Thymus (tissue), 11 donors: ENCODE data around the gene LATS2. TPM values are rescaled to one million over a fixed set of nuclear protein-coding genes. Genes with fewer than 3 reads are reported as not detected.

Experiments
- DNase-seq, 9 donors: peaks; one replicate each; pipeline ENCODE4 v3.0.0-alpha.2; 2013; ENCODE audit warnings: low spot score in 9 of 9, low read depth in 6 of 9, missing footprints in 1 of 9
- H3K27ac ChIP-seq, 2 donors: one replicate each; pipeline ENCODE4 v1.5.1; 2013; ENCODE audit warnings: control low read depth in 1 of 2, low read depth in 1 of 2, low read length in 1 of 2, mild to moderate bottlenecking in 1 of 2, moderate library complexity in 1 of 2
- H3K27me3 ChIP-seq, 2 donors: one replicate each; pipeline ENCODE4 v1.5.1; 2013; ENCODE audit warnings: low read length in 1 of 2; ENCODE audit not compliant: control insufficient read depth in 2 of 2, insufficient read depth in 1 of 2
- H3K36me3 ChIP-seq, 2 donors: one replicate each; pipeline ENCODE4 v1.5.1; 2013; ENCODE audit warnings: low read length in 1 of 2, mild to moderate bottlenecking in 1 of 2, moderate library complexity in 1 of 2; ENCODE audit not compliant: control insufficient read depth in 2 of 2, insufficient read depth in 2 of 2
- H3K4me1 ChIP-seq, 2 donors: one replicate each; pipeline ENCODE4 v1.5.1; 2013; ENCODE audit warnings: low read length in 2 of 2; ENCODE audit not compliant: control insufficient read depth in 2 of 2, insufficient read depth in 2 of 2
- H3K4me3 ChIP-seq, 2 donors: one replicate each; pipeline ENCODE4 v1.5.1; 2013; ENCODE audit warnings: low read length in 2 of 2, control low read depth in 1 of 2, mild to moderate bottlenecking in 1 of 2
- H3K9me3 ChIP-seq, 2 donors: one replicate each; pipeline ENCODE4 v1.5.1; 2013; ENCODE audit warnings: low read length in 1 of 2, mild to moderate bottlenecking in 1 of 2; ENCODE audit not compliant: control insufficient read depth in 2 of 2, insufficient read depth in 1 of 2
- WGBS: extraction: QIAGEN DNeasy Blood & Tissue Kit; methylation state at CpG from one replicate; pipeline ENCODE4 v1.1.7; 2013; 5-methylcytosine and 5-hydroxymethylcytosine counted together
- polyA plus RNA-seq: library from polyadenylated mRNA; stranded (reverse); fragments of 200-250 nt; gene quantifications from one replicate; pipeline ENCODE4 v1.2.3, GENCODE V29; 2013
- total RNA-seq: library from RNA; stranded (reverse); fragments of 120-200 nt; gene quantifications from one replicate; pipeline ENCODE4 v1.2.4, GENCODE V29; 2013
- donor health status: healthy.

LATS2 gene
- total and polyA plus RNA-seq, 2 donors = 1.2 to 4.6 TPM

GRCh38 chr13:21066946-21067345, 5.6 kb upstream of the LATS2 start:
- H3K4me1 ChIP-seq = peaks cover 0 to 3% of the 10 kb centered on the region in 2 donors
- no peak overlapping the region for H3K27ac ChIP-seq
- 97% methylated on average over 4 of the region's 4 CpGs for WGBS
- no peak for DNase-seq
- H3K36me3 ChIP-seq = no peaks in the 10 kb centered on the region
- H3K4me3 ChIP-seq = no peak overlapping the region
- H3K27me3 ChIP-seq = peaks cover 3 to 15% of the 10 kb centered on the region in 2 donors
- no peaks in the 10 kb centered on the region for H3K9me3 ChIP-seq

- H3K27me3 ChIP-seq = peaks cover 10 to 26% of the 10 kb centered on the region in 2 donors
- H3K36me3 ChIP-seq = no peaks in the 10 kb centered on the region
- H3K4me1 ChIP-seq = peaks cover 0 to under 1% of the 10 kb centered on the region in 2 donors
- 96% methylated on average over 2 of the region's 2 CpGs for WGBS
- H3K9me3 ChIP-seq = no peaks in the 10 kb centered on the region
- no peak overlapping the region for H3K27ac ChIP-seq
- no peak overlapping the region for H3K4me3 ChIP-seq
- no peak for DNase-seq
These were observed 4.3 kb upstream of the LATS2 start for GRCh38 chr13:21065686-21066085.

DNA sequence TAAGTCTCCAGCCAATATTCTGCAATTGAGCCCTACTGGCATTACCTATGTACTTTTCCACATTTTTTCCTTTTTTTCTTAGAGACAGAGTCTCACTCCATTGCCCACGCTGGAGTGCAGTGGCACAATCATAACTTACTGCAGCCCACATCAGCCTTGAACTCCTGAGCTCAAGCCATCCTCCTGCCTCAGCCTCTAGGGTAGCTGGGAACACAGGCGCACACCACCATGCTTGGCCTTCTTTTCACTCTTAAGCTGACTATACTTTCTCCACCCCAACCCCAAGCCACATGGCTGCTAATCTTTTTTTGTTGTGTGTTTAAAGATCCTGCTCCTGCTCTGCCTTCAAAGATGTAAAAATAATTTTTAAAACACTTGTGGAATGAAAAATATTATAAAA, 1.6 kb upstream of the LATS2 start:
- peaks cover 0 to 4% of the 10 kb centered on the region in 2 donors for H3K4me1 ChIP-seq
- WGBS = 95% methylated on average over 2 of the region's 2 CpGs

GRCh38 chr13:21060338-21061028, 903 bp downstream of the LATS2 start:
- Histone ChIP-seq H3K4me3 (peak overlapping the region in 1 of 2 donors; percentile 74), H3K4me1 (peaks cover 0 to 4% of the 10 kb centered on the region in 2 donors), H3K9me3 (peaks cover 0 to 3% of the 10 kb centered on the region in 2 donors), H3K36me3 (no peaks in the 10 kb centered on the region), H3K27me3 (peaks cover 23 to 41% of the 10 kb centered on the region in 2 donors), H3K27ac (peak overlapping the region in 1 of 2 donors; percentile 91)
- 2% methylated on average over 100 of the region's 100 CpGs for WGBS
- no peak for DNase-seq

More for the DNA sequence above, 1.6 kb upstream of the LATS2 start:
- H3K36me3 ChIP-seq = no peaks in the 10 kb centered on the region
- peaks cover 0 to 3% of the 10 kb centered on the region in 2 donors for H3K9me3 ChIP-seq
- no peak for DNase-seq
- peaks cover 23 to 41% of the 10 kb centered on the region in 2 donors for H3K27me3 ChIP-seq
- no peak overlapping the region for H3K27ac ChIP-seq
- no peak overlapping the region for H3K4me3 ChIP-seq

DNA sequence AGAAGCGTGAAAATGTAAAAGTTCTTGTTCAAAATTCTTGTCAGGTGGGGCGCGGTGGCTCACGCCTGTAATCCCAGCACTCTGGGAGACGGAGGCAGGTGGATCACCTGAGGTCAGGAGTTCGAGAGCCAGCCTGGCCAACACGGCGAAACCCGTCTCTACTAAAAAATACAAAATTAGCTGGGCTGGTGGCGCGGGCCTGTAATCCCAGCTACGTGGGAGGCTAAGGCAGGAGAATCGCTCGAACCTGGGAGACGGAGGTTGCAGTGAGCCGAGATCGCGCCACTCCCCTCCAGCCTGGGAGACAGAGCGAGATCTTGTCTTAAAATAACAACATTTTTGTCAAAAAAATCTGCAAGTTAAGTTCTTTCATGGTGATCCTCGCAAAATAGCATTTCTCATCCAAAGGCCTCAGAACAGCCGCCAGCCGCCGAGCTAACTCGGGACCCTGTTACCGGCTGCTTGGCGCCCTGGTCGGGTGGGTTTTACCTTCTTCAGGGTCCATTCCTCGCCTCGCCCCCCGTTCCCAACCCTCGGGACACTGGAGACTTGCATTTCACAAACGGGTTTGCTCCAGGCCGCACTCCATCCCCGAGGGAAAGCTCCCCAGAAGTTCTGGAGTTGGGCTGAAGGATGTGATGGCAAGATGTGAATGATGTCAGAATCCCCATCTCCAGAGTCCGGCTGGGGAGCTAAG, 1.6 kb downstream of the LATS2 start:
- no peaks in the 10 kb centered on the region for H3K36me3 ChIP-seq
- peak overlapping the region in 1 of 2 donors; percentile 74 for H3K4me3 ChIP-seq
- 91% methylated on average over 35 of the region's 35 CpGs for WGBS
- H3K4me1 ChIP-seq = peaks cover 0 to 4% of the 10 kb centered on the region in 2 donors
- H3K9me3 ChIP-seq = peaks cover 0 to 3% of the 10 kb centered on the region in 2 donors
- peaks cover 23 to 41% of the 10 kb centered on the region in 2 donors for H3K27me3 ChIP-seq
- DNase-seq = no peak
- H3K27ac ChIP-seq = peak overlapping the region in 1 of 2 donors; percentile 27

DNA sequence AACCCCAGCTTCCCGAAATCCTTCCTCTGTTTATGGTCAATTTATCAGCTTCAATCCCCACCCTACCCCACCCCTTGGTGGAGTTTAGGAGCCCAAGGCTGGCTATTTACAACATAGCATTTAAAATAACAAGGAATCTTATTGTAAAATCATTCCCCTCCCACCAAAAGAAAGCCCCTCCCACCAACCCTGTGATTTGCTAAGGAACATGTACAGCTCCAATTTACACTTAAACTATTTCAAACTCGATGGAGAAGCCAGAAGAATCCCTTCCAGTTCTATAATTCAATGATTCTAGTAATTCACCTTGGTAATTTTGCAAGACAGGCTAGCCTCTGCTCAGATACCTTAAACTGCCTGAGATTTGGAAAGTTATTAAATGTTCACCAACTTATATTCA, 3.0 kb downstream of the LATS2 start:
- Histone ChIP-seq H3K27me3 (peaks cover 23 to 40% of the 10 kb centered on the region in 2 donors), H3K9me3 (peaks cover 0 to 3% of the 10 kb centered on the region in 2 donors), H3K4me1 (peaks cover 0 to 4% of the 10 kb centered on the region in 2 donors), H3K27ac (no peak overlapping the region), H3K4me3 (no peak overlapping the region), H3K36me3 (no peaks in the 10 kb centered on the region)
- WGBS = 47% methylated on average over 2 of the region's 2 CpGs
- DNase-seq = no peak

- Histone ChIP-seq H3K36me3 (no peaks in the 10 kb centered on the region), H3K27ac (no peak overlapping the region), H3K4me1 (peaks cover 0 to 3% of the 10 kb centered on the region in 2 donors), H3K27me3 (peaks cover 12 to 14% of the 10 kb centered on the region in 2 donors), H3K4me3 (no peak overlapping the region), H3K9me3 (peaks cover 0 to 3% of the 10 kb centered on the region in 2 donors)
- WGBS = 98% methylated on average over 2 of the region's 2 CpGs
- no peak for DNase-seq
These were observed 5.8 kb downstream of the LATS2 start for GRCh38 chr13:21055511-21056045.

- no peak for DNase-seq
- peaks cover 6 to 10% of the 10 kb centered on the region in 2 donors for H3K27me3 ChIP-seq
- H3K4me3 ChIP-seq = no peak overlapping the region
- 67% methylated on average over 2 of the region's 2 CpGs for whole genome bisulfite sequencing
- no peaks in the 10 kb centered on the region for H3K36me3 ChIP-seq
- no peaks in the 10 kb centered on the region for H3K4me1 ChIP-seq
- H3K27ac ChIP-seq = no peak overlapping the region
- peaks cover 0 to 3% of the 10 kb centered on the region in 2 donors for H3K9me3 ChIP-seq
These were observed 6.4 kb downstream of the LATS2 start for GRCh38 chr13:21055016-21055415.

- Histone ChIP-seq H3K36me3 (no peaks in the 10 kb centered on the region), H3K9me3 (no peaks in the 10 kb centered on the region), H3K4me3 (no peak overlapping the region), H3K4me1 (no peaks in the 10 kb centered on the region), H3K27me3 (peaks cover 0 to 3% of the 10 kb centered on the region in 2 donors), H3K27ac (no peak overlapping the region)
- DNase-seq = no peak
- 97% methylated on average over 8 of the region's 8 CpGs for WGBS
These were observed 7.1 kb downstream of the LATS2 start for GRCh38 chr13:21054313-21054712.
